Kidney epithelial cell (primary cell): ENCODE results near the gene PAPPA2. TPM values are rescaled to one million over a fixed set of nuclear protein-coding genes. Genes with fewer than 3 reads are reported as not detected.

ENCODE experiments used
- DNase-seq: peaks from one replicate; pipeline ENCODE4 v3.0.0-alpha.2; 2010; ENCODE audit warnings: low read depth
- H3K27me3 ChIP-seq: 2 replicates; pipeline ENCODE4 v1.6.0; 2011; ENCODE audit warnings: low read length; ENCODE audit not compliant: control insufficient read depth, insufficient read depth
- H3K36me3 ChIP-seq: 2 replicates; pipeline ENCODE4 v1.5.1; 2011; ENCODE audit warnings: low read length; ENCODE audit not compliant: control insufficient read depth, insufficient read depth
- H3K4me3 ChIP-seq: 2 replicates; pipeline ENCODE4 v1.5.1; 2011; ENCODE audit warnings: low read depth, mild to moderate bottlenecking, control low read depth, low read length
- total RNA-seq: library from RNA; depleted of rRNA; stranded (reverse); fragments of >200 nt; gene quantifications from 2 replicates; pipeline ENCODE4 v1.2.3, GENCODE V29; 2015
- TF ChIP-seq, protein P1 (sequence below): IDR thresholded peaks from 2 replicates; pipeline ENCODE4 v1.5.1; 2011; ENCODE audit warnings: mild to moderate bottlenecking, moderate library complexity, low read length, control low read depth, inconsistent platforms; ENCODE audit not compliant: insufficient read depth, poor library complexity, severe bottlenecking

The PAPPA2 gene
- total RNA-seq, 1 donor from 2014 or later = 6.9 TPM

DNA sequence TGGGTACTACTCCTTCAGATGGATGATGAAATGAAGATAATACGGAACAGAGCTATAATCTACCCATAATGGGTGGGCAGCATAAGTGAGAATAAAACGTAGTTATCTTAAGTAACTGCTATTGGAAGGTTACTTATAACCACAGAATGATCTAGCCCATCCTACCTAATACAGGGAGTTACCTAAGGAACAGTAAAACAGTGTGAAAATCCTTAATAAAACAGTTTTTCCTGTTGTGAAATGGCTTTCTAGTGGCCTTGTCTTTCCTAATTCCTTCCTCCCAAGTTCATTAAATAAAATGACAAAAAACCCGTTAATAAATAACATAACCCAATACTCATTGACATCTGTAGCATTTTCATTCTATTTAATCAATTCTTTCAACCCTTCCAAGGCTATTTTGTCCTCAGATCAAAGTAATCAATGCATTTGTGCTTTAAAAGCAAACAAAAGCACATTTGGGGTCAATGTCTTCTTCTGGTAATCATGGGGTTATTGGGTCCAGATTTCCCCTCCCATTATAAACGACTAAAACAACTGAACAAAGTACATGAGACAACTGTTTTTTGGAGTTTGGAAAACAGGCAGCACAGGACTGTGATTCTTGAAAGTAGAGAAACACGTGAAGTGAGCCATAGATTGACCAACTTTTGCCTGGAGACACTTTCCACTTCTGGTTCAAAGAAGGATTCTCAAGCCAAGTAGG lies 42.0 kb downstream of the PAPPA2 start:
- TF ChIP-seq, protein P1, sequence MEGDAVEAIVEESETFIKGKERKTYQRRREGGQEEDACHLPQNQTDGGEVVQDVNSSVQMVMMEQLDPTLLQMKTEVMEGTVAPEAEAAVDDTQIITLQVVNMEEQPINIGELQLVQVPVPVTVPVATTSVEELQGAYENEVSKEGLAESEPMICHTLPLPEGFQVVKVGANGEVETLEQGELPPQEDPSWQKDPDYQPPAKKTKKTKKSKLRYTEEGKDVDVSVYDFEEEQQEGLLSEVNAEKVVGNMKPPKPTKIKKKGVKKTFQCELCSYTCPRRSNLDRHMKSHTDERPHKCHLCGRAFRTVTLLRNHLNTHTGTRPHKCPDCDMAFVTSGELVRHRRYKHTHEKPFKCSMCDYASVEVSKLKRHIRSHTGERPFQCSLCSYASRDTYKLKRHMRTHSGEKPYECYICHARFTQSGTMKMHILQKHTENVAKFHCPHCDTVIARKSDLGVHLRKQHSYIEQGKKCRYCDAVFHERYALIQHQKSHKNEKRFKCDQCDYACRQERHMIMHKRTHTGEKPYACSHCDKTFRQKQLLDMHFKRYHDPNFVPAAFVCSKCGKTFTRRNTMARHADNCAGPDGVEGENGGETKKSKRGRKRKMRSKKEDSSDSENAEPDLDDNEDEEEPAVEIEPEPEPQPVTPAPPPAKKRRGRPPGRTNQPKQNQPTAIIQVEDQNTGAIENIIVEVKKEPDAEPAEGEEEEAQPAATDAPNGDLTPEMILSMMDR = no peak
- Histone ChIP-seq H3K36me3 (no peaks in the 10 kb centered on the region), H3K27me3 (no peaks in the 10 kb centered on the region), H3K4me3 (no peak overlapping the region)
- no peak for DNase-seq

DNA sequence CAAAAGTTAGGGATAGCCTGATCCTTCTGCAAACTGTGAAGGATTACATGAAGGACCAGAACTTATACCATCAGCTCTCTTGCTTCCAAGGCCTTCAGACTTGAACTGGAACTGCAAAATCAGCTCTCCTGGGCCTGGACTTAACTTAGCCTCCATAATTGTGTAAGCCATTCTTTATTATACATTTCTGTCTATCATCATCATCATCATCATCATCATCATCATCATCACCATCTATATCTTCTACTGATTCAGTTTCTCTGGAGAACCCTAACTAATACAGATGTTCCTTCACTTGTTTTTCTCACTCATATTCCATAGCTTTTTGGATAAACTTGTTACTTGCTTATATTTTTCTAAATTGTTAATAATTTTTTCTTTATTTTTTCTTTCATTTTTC lies 50.0 kb downstream of the PAPPA2 start:
- DNase-seq = no peak
- Histone ChIP-seq H3K36me3 (no peaks in the 10 kb centered on the region), H3K4me3 (no peak overlapping the region), H3K27me3 (no peaks in the 10 kb centered on the region)
- TF ChIP-seq, protein P1 = no peak

DNA sequence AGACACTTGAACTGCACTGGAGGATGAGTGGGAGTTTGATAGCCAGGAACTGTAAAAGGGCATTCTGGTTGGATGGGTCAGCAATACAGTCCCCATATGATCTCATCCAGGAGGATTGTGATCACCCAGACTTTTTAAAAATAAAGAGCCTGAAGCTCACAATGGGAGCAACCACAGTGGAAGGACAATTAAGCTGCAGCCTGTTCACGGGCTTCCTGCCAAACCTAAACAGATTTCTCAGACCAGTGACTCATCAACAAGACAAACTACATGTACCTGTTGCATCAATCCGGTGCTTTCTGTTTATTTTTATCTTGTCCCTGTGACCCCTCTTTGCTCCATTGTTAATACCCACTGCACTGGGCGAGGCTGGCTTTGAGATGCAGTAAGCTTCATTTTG lies 52.3 kb downstream of the PAPPA2 start:
- Histone ChIP-seq H3K4me3 (no peak overlapping the region), H3K36me3 (no peaks in the 10 kb centered on the region), H3K27me3 (no peaks in the 10 kb centered on the region)
- TF ChIP-seq, protein P1 = no peak
- peak; percentile 98 for DNase-seq

DNA sequence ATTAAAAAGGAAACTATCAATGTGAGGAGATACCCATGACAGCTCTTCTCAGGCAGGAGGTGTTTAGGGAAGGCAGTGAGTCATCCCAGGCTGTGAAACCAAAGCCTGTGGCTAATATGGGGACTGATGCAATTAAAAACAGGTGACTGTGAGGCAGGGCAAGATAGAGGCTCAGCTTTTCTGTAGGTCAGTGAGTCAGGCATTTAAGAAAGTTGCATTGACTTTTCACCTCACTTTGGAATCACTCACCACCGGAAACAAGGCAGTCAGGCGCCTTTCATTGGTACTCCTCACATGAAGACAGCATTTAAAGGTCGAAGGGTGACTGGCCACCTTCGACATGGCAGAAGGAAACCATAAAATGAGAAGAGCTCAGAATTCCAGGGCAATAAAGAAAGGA lies 54.5 kb downstream of the PAPPA2 start:
- TF ChIP-seq, protein P1 = no peak
- no peaks in the 10 kb centered on the region for H3K27me3 ChIP-seq
- peak; percentile 92 for DNase-seq
- no peaks in the 10 kb centered on the region for H3K36me3 ChIP-seq
- H3K4me3 ChIP-seq = no peak overlapping the region

DNA sequence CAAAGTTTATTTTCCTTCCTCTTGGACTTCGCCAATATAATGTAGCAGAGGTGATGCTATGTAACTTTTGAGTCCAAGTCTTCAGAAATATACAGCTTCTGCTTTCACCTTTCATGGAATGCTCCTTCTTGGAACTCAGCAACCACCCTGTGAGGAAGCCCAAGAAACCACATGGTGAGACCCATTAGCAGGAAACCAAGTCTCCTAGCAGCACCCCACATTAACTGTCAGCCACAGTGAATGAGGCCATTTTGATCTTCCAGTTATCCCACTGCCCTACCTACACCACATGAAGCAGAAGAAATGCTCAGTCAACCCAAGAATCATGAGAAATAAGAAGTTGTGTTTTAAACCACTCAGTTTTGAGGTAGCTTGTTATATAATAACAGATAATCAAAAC lies 58.2 kb downstream of the PAPPA2 start:
- TF ChIP-seq, protein P1 = no peak
- H3K4me3 ChIP-seq = no peak overlapping the region
- H3K27me3 ChIP-seq = no peaks in the 10 kb centered on the region
- H3K36me3 ChIP-seq = no peaks in the 10 kb centered on the region
- no peak for DNase-seq

DNA sequence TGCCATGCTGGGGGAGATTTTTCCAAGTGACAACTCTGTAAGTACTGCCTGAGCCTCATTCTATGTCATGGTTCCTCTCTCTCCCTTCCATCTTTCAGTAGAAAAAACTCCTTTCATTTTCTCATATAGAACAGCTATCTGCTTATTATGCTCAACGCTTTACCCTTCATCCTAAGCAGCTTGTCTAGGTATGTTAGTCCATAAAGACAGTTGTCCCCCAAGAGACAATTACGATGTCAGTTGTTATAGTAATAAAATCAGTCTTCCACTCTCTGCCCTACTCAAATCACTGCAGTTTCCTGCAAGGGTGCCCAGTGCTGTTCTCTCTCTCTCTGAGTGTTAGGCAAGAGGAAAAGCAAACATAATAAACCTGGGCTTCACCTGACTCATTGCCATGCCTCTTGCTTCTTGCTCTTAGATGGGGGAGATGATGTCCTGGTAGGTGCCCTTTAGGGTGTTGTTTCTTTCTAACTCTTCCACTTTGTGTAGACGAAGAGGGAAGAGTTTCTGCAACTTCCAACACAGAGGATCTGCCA lies 59.4 kb downstream of the PAPPA2 start:
- peak; percentile 29 for DNase-seq
- Histone ChIP-seq H3K4me3 (no peak overlapping the region), H3K27me3 (no peaks in the 10 kb centered on the region), H3K36me3 (no peaks in the 10 kb centered on the region)
- TF ChIP-seq, protein P1 = no peak
